Measurements from ENCODE around the gene RCVRN. TPM values are rescaled to one million over a fixed set of nuclear protein-coding genes. Genes with fewer than 3 reads are reported as not detected.

RCVRN gene
- total RNA-seq, 1 donor from 2014 or later = not detected

Other genes with a start within 250 kb of the RCVRN start
- not detected in 2 replicates for gene DHRS7C, start 113.7 kb downstream of the RCVRN start, total RNA-seq
- gene GSG1L2, start 83.2 kb downstream of the RCVRN start, total RNA-seq = not detected in 2 replicates
- gene GLP2R, start 79.3 kb downstream of the RCVRN start, total RNA-seq = 0.23 TPM in 1 of 2 replicates, not detected in the other

Measured in epithelial cell of proximal tubule (primary cell).